Ovary (tissue), 9 donors: ENCODE data around the gene LAG3. TPM values are rescaled to one million over a fixed set of nuclear protein-coding genes. Genes with fewer than 3 reads are reported as not detected.

ENCODE experiments used
- DNase-seq, 5 donors: peaks; one replicate each; pipeline ENCODE4 v3.0.0-alpha.2; 2019 to 2020
- H3K27ac ChIP-seq, 2 donors: fragments of 200-600 bp; one replicate each; pipeline versions ENCODE4 v1.5.1 to v1.8.0; 2019 to 2022
- H3K27me3 ChIP-seq: fragments of 200-600 bp; one replicate; pipeline ENCODE4 v1.8.0; 2022
- H3K36me3 ChIP-seq: fragments of 200-600 bp; sonication (generic); one replicate; pipeline ENCODE4 v1.5.1; 2019
- H3K4me1 ChIP-seq: one replicate; pipeline ENCODE4 v1.8.1; 2013; ENCODE audit warnings: mild to moderate bottlenecking, moderate library complexity; ENCODE audit not compliant: insufficient read depth
- H3K4me3 ChIP-seq: fragments of 200-600 bp; sonication (generic); one replicate; pipeline ENCODE4 v1.5.1; 2017
- H3K9me3 ChIP-seq, 2 donors: fragments of 200-600 bp in 1 of 2; sonication (generic) in 1 of 2; one replicate each; pipeline versions ENCODE4 v1.5.1 to v1.8.1; 2013 to 2019; ENCODE audit warnings: mild to moderate bottlenecking in 1 of 2, moderate library complexity in 1 of 2
- EP300 ChIP-seq: sonication (generic); formaldehyde crosslinking; IDR thresholded peaks from one replicate; pipeline ENCODE4 v1.6.1; 2017; ENCODE audit warnings: antibody characterized with exemption
- POLR2A ChIP-seq: fragments of 450-650 bp; IDR thresholded peaks from one replicate; pipeline ENCODE4 v1.6.1; 2017; ENCODE audit warnings: antibody characterized with exemption, mild to moderate bottlenecking, moderate library complexity
- WGBS, 3 donors: extraction: QIAGEN DNeasy Blood & Tissue Kit in 1 of 3; methylation state at CpG; one replicate each; pipeline versions ENCODE4 v1.1.5 to v1.1.7; 2013 to 2017; 5-methylcytosine and 5-hydroxymethylcytosine counted together
- intact Hi-C, 4 donors: fragments of 100-400 bp; cut with DNase I; formaldehyde crosslinking; loops; one replicate each; pipeline versions ENCODE4 v1.11.0 to v1.15.1; 2022 to 2023
- polyA plus RNA-seq, 2 donors: library from polyadenylated mRNA; stranded (reverse); fragments of 200-250 nt in 1 of 2; fragments of 350-450 nt in 1 of 2; fragmentation: Illumina TruSeq in 1 of 2; extraction: RNeasy Lipid Tissue Mini Kit (QIAGEN cat#74804) in 1 of 2; gene quantifications; one replicate each; pipeline ENCODE4 v1.2.3, GENCODE V29; 2013 to 2014
- total RNA-seq, 7 donors: library from RNA; depleted of rRNA in 2 of 7; stranded (reverse); fragments of >200 nt in 2 of 7; fragmentation: NEBNext Ultra II Directional in 3 of 7; extraction: Animal tissue kit (Norgen Biotek cat#: 25700) in 3 of 7; gene quantifications; one replicate each; pipeline versions ENCODE4 v1.1.0 to v1.2.4, GENCODE V29; 2016 to 2023
- TF ChIP-seq, protein P1 (sequence below), 3 donors: fragments of 450-650 bp in 2 of 3; fragments of 200-600 bp in 1 of 3; IDR thresholded peaks; one replicate each; pipeline versions ENCODE4 v1.5.1 to v1.8.0; 2016 to 2022; ENCODE audit warnings: antibody characterized with exemption in 3 of 3, mild to moderate bottlenecking in 1 of 3
- donor health status: DM: no; HTN: no; CAD: no; lungs with moderate emphysema.
- donor health status: DM: no; HTN: no; CAD: no.
- donor health status: Bipolar disorder and iron deficiency.
- donor health status: DM: yes; HTN: yes; CAD: no.
- donor health status: DM: no; HTN: no; CAD: no.
- donor health status: DM: yes; HTN: yes; CAD: no.

The LAG3 gene
- total and polyA plus RNA-seq, 9 donors = 4.7 to 21.8 (median 14.2) TPM

GRCh38 chr12:6745741-6746525, 26.4 kb upstream of the LAG3 start:
- H3K9me3 ChIP-seq = no peaks in the 10 kb centered on the region
- intact Hi-C loops = loop anchor here in 1 of 4 donors (5.0 kb wide), 1 partner anchor 36 kb away; no protein-coding TSS in a partner anchor
- DNase-seq = no peak
- no peaks in the 10 kb centered on the region for H3K4me1 ChIP-seq
- H3K27ac ChIP-seq = no peak overlapping the region
- no peak overlapping the region for H3K4me3 ChIP-seq
- H3K27me3 ChIP-seq = no peaks in the 10 kb centered on the region
- WGBS, 3 donors = 63 to 64% (median 64%) methylated on average over 13 of the region's 13 CpGs
- TF ChIP-seq EP300 (no peak), POLR2A (no peak)
- TF ChIP-seq, protein P1, sequence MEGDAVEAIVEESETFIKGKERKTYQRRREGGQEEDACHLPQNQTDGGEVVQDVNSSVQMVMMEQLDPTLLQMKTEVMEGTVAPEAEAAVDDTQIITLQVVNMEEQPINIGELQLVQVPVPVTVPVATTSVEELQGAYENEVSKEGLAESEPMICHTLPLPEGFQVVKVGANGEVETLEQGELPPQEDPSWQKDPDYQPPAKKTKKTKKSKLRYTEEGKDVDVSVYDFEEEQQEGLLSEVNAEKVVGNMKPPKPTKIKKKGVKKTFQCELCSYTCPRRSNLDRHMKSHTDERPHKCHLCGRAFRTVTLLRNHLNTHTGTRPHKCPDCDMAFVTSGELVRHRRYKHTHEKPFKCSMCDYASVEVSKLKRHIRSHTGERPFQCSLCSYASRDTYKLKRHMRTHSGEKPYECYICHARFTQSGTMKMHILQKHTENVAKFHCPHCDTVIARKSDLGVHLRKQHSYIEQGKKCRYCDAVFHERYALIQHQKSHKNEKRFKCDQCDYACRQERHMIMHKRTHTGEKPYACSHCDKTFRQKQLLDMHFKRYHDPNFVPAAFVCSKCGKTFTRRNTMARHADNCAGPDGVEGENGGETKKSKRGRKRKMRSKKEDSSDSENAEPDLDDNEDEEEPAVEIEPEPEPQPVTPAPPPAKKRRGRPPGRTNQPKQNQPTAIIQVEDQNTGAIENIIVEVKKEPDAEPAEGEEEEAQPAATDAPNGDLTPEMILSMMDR (IDR thresholded peaks at IDR 0.05) = no peak
- H3K36me3 ChIP-seq = no peaks in the 10 kb centered on the region

DNA sequence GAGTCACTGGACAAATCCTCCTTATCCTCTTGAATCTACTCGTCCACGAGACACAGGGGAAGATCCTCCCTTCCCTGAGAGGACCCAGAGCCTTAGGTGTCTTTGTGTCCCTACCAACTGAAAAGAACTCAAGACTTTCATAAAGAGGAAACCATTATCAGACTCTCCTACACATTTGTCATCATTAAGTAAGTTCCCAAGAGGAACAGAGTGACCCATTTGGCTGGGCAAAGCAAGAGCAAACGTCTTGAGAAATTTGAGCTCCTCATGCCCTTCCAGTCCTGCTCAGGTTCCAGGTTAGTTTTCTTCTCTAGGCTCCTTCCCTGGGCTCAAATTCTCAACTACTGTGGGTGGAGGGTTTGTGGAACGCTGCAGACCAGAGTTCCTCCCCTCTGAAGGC, 25.1 kb upstream of the LAG3 start:
- intact Hi-C loops = loop anchor here in 1 of 4 donors (5.0 kb wide), 1 partner anchor 35 kb away; no protein-coding TSS in a partner anchor
- Histone ChIP-seq H3K36me3 (no peaks in the 10 kb centered on the region), H3K27ac (no peak overlapping the region), H3K4me3 (no peak overlapping the region), H3K4me1 (peaks cover 5% of the 10 kb centered on the region), H3K9me3 (no peaks in the 10 kb centered on the region), H3K27me3 (no peaks in the 10 kb centered on the region)
- no peak for TF ChIP-seq EP300
- TF ChIP-seq, protein P1 (IDR thresholded peaks at IDR 0.05) = no peak
- no peak for TF ChIP-seq POLR2A
- no peak for DNase-seq
- 43 to 47% (median 45%) methylated on average over 4 of the region's 4 CpGs for WGBS, 3 donors

GRCh38 chr12:6748761-6749160, 23.6 kb upstream of the LAG3 start:
- no peak overlapping the region for H3K27ac ChIP-seq
- peaks cover 5% of the 10 kb centered on the region for H3K4me1 ChIP-seq
- TF ChIP-seq EP300 = no peak
- TF ChIP-seq, protein P1 (IDR thresholded peaks at IDR 0.05) = no peak
- no peak for TF ChIP-seq POLR2A
- no peak for DNase-seq
- 92 to 93% (median 93%) methylated on average over 28 of the region's 28 CpGs for WGBS, 3 donors
- intact Hi-C loops = loop anchor here in 1 of 4 donors (5.0 kb wide), 1 partner anchor 34 kb away; no protein-coding TSS in a partner anchor
- no peak overlapping the region for H3K4me3 ChIP-seq
- H3K27me3 ChIP-seq = no peaks in the 10 kb centered on the region
- H3K36me3 ChIP-seq = no peaks in the 10 kb centered on the region
- H3K9me3 ChIP-seq = no peaks in the 10 kb centered on the region

DNA sequence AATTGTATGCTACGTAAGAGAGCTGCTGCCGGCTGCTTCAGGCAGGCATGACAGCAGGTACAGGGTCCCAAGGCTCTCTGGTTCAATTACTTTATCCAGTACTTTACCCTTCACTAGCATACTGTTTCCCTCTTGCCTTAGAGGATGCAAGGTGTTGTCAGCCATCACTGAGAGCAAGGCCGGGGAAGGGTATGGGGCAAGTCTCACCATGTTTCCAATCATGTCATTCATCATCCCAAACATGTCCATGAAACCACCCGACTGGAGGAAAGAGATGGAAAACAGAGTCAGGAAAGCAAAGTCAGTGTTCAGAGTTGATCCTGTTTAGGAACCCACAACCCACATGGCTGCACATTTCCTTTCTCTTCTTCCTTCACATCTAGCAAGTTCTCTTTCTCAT, 21.8 kb upstream of the LAG3 start:
- DNase-seq = no peak
- no peaks in the 10 kb centered on the region for H3K9me3 ChIP-seq
- H3K4me3 ChIP-seq = no peak overlapping the region
- WGBS, 3 donors = 76 to 79% (median 78%) methylated on average over 4 of the region's 4 CpGs
- H3K4me1 ChIP-seq = peaks cover 7% of the 10 kb centered on the region
- no peaks in the 10 kb centered on the region for H3K27me3 ChIP-seq
- H3K36me3 ChIP-seq = no peaks in the 10 kb centered on the region
- TF ChIP-seq POLR2A = no peak
- TF ChIP-seq EP300 = no peak
- TF ChIP-seq, protein P1 (IDR thresholded peaks at IDR 0.05) = no peak
- no peak overlapping the region for H3K27ac ChIP-seq
- intact Hi-C loops = loop anchor here in 2 of 4 donors (5.0 kb wide), 1 partner anchor 77 kb away; the partner anchor contains the start of gene P3H3 (in 2 of the 2)
